HEK293 (cell line): ENCODE measurements around the gene MEI1.

Experiments used
- GLI2 ChIP-seq: fragments of 450-650 bp; formaldehyde crosslinking; IDR thresholded peaks from 2 replicates; pipeline ENCODE4; 2017; ENCODE audit warnings: missing biosample characterization, missing genetic modification characterization, low read depth, borderline replicate concordance
- HOXC10 ChIP-seq: sonication (generic); formaldehyde crosslinking; IDR thresholded peaks from 2 replicates; pipeline ENCODE4 v1.8.1; 2023; ENCODE audit warnings: mild to moderate bottlenecking, missing genetic modification reagents
- RBAK ChIP-seq: fragments of 450-650 bp; formaldehyde crosslinking; IDR thresholded peaks from 2 replicates; pipeline ENCODE4 v1.5.1; 2016; ENCODE audit warnings: missing biosample characterization, missing genetic modification characterization
- SP3 ChIP-seq: fragments of 450-650 bp; formaldehyde crosslinking; IDR thresholded peaks from 2 replicates; pipeline ENCODE4 v1.5.1; 2016; ENCODE audit warnings: missing biosample characterization, missing genetic modification characterization
- ZBTB17 ChIP-seq: fragments of 450-650 bp; formaldehyde crosslinking; IDR thresholded peaks from 2 replicates; pipeline ENCODE4 v1.5.1; 2016; ENCODE audit warnings: missing biosample characterization, missing genetic modification characterization
- ZBTB8A ChIP-seq: fragments of 450-650 bp; formaldehyde crosslinking; IDR thresholded peaks from 2 replicates; pipeline ENCODE4 v1.5.1; 2016; ENCODE audit warnings: missing biosample characterization, missing genetic modification characterization
- ZFHX2 ChIP-seq: fragments of 450-650 bp; formaldehyde crosslinking; conservative IDR thresholded peaks from 2 replicates; pipeline ENCODE4 v1.5.1; 2016; ENCODE audit warnings: missing biosample characterization, missing genetic modification characterization
- ZIC2 ChIP-seq: fragments of 450-650 bp; formaldehyde crosslinking; IDR thresholded peaks from 2 replicates; pipeline ENCODE4 v1.5.1; 2016; ENCODE audit warnings: missing biosample characterization, missing genetic modification characterization
- ZNF16 ChIP-seq: fragments of 450-650 bp; formaldehyde crosslinking; IDR thresholded peaks from 2 replicates; pipeline ENCODE4 v1.5.1; 2016; ENCODE audit warnings: low read depth, missing biosample characterization, missing genetic modification characterization
- ZNF202 ChIP-seq: fragments of 450-650 bp; formaldehyde crosslinking; IDR thresholded peaks from 2 replicates; pipeline ENCODE4 v1.5.1; 2016; ENCODE audit warnings: missing biosample characterization, missing genetic modification characterization, borderline replicate concordance
- ZNF214 ChIP-seq: fragments of 450-650 bp; formaldehyde crosslinking; IDR thresholded peaks from 2 replicates; pipeline ENCODE4 v1.5.1; 2017; ENCODE audit warnings: missing biosample characterization, mild to moderate bottlenecking, missing genetic modification characterization, borderline replicate concordance
- ZNF266 ChIP-seq: fragments of 450-650 bp; formaldehyde crosslinking; IDR thresholded peaks from 2 replicates; pipeline ENCODE4 v1.5.1; 2016; ENCODE audit warnings: missing biosample characterization, missing genetic modification characterization, low read depth
- ZNF302 ChIP-seq: fragments of 450-650 bp; formaldehyde crosslinking; IDR thresholded peaks from 2 replicates; pipeline ENCODE4 v1.5.1; 2016; ENCODE audit warnings: missing biosample characterization, missing genetic modification characterization, low read depth
- ZNF311 ChIP-seq: fragments of 450-650 bp; formaldehyde crosslinking; IDR thresholded peaks from 2 replicates; pipeline ENCODE4 v1.5.1; 2017; ENCODE audit warnings: missing biosample characterization, missing genetic modification characterization, borderline replicate concordance
- ZNF391 ChIP-seq: fragments of 450-650 bp; formaldehyde crosslinking; IDR thresholded peaks from 2 replicates; pipeline ENCODE4 v1.5.1; 2016; ENCODE audit warnings: low read depth, missing biosample characterization, missing genetic modification characterization, borderline replicate concordance
- ZNF433 ChIP-seq: fragments of 450-650 bp; formaldehyde crosslinking; IDR thresholded peaks from 2 replicates; pipeline ENCODE4 v1.5.1; 2016; ENCODE audit warnings: missing biosample characterization, missing genetic modification characterization, low read depth
- ZNF501 ChIP-seq: fragments of 450-650 bp; formaldehyde crosslinking; IDR thresholded peaks from 2 replicates; pipeline ENCODE4 v1.5.1; 2016; ENCODE audit warnings: missing biosample characterization, missing genetic modification characterization
- ZNF521 ChIP-seq: fragments of 450-650 bp; formaldehyde crosslinking; IDR thresholded peaks from 2 replicates; pipeline ENCODE4 v1.5.1; 2017; ENCODE audit warnings: missing biosample characterization, mild to moderate bottlenecking, missing genetic modification characterization
- ZNF529 ChIP-seq: fragments of 450-650 bp; formaldehyde crosslinking; IDR thresholded peaks from 2 replicates; pipeline ENCODE4 v1.5.1; 2017; ENCODE audit warnings: missing genetic modification characterization, missing biosample characterization; ENCODE audit not compliant: insufficient replicate concordance
- ZNF561 ChIP-seq: fragments of 450-650 bp; IDR thresholded peaks from 2 replicates; pipeline ENCODE4 v1.5.1; 2018; ENCODE audit warnings: missing biosample characterization, missing genetic modification characterization, borderline replicate concordance
- ZNF600 ChIP-seq: fragments of 450-650 bp; formaldehyde crosslinking; IDR thresholded peaks from 2 replicates; pipeline ENCODE4 v1.5.1; 2016; ENCODE audit warnings: missing biosample characterization, missing genetic modification characterization
- ZNF623 ChIP-seq: fragments of 450-650 bp; formaldehyde crosslinking; IDR thresholded peaks from 2 replicates; pipeline ENCODE4 v1.5.1; 2016; ENCODE audit warnings: missing biosample characterization, missing genetic modification characterization
- ZNF626 ChIP-seq: fragments of 450-650 bp; sonication (Bioruptor Pico); formaldehyde crosslinking; IDR thresholded peaks from 2 replicates; pipeline ENCODE4 v1.5.1; 2018; ENCODE audit warnings: missing biosample characterization, missing genetic modification characterization, inconsistent platforms
- ZNF629 ChIP-seq: fragments of 450-650 bp; formaldehyde crosslinking; IDR thresholded peaks from 2 replicates; pipeline ENCODE4 v1.5.1; 2017; ENCODE audit warnings: missing biosample characterization, missing genetic modification characterization
- ZNF658 ChIP-seq: fragments of 450-650 bp; formaldehyde crosslinking; IDR thresholded peaks from 2 replicates; pipeline ENCODE4; 2016; ENCODE audit warnings: missing biosample characterization, missing genetic modification characterization
- ZNF677 ChIP-seq: fragments of 450-650 bp; IDR thresholded peaks from 2 replicates; pipeline ENCODE4 v1.5.0; 2018; ENCODE audit warnings: missing biosample characterization, mild to moderate bottlenecking, missing genetic modification characterization, moderate library complexity
- ZNF747 ChIP-seq: fragments of 450-650 bp; formaldehyde crosslinking; IDR thresholded peaks from 2 replicates; pipeline ENCODE4 v1.5.1; 2016; ENCODE audit warnings: missing biosample characterization, missing genetic modification characterization
- ZNF776 ChIP-seq: fragments of 450-650 bp; formaldehyde crosslinking; IDR thresholded peaks from 2 replicates; pipeline ENCODE4 v1.5.0; 2017; ENCODE audit warnings: missing biosample characterization, missing genetic modification characterization, borderline replicate concordance
- TF ChIP-seq, protein P1 (sequence below): fragments of 450-650 bp; formaldehyde crosslinking; IDR thresholded peaks from 2 replicates; pipeline ENCODE4 v1.5.1; 2016; ENCODE audit warnings: missing biosample characterization, missing genetic modification characterization
- TF ChIP-seq, protein P2 (sequence below): fragments of 450-650 bp; formaldehyde crosslinking; IDR thresholded peaks from 2 replicates; pipeline ENCODE4 v1.5.1; 2017; ENCODE audit warnings: missing biosample characterization, missing genetic modification characterization
- TF ChIP-seq, protein P3 (sequence below): fragments of 450-650 bp; formaldehyde crosslinking; IDR thresholded peaks from 2 replicates; pipeline ENCODE4 v1.5.1; 2016; ENCODE audit warnings: missing biosample characterization, missing genetic modification characterization
- TF ChIP-seq, protein P4 (sequence below): fragments of 450-650 bp; formaldehyde crosslinking; IDR thresholded peaks from 2 replicates; pipeline ENCODE4 v1.5.1; 2017; ENCODE audit warnings: missing biosample characterization, mild to moderate bottlenecking, missing genetic modification characterization, moderate library complexity

The MEI1 gene

DNA sequence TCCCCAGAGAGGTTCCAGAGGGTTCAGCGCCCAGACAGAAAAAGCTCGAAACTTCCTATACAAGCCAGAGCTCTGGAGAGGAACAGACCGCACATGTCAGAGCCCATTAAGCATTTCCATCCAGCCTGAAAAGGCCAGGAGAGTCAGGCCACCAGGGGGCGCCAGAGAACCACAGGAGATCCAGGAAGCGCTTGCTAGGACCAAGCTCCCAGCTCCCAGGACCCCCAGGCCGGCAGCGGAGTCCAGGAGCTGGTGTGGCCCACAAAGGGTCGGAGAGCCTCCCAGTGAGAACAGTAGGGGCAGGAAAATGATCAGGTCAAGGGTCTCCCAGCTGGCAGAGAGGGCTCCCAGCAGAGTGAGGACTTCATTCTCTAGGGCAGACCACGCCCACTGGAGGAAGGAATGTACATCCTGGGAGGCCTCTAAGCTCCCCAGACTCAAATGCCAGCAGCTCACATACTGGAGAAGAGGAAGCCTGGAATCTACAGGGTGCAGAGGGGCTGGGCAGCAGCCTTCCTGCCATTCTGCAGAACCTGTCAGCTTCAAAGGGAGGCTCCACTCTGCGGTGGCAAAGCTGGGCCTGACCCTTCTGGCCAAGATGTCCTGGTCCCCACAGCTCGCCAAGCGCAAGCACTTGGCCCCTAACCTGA lies 2.1 kb upstream of the MEI1 start (continued):
- TF ChIP-seq, protein P1, sequence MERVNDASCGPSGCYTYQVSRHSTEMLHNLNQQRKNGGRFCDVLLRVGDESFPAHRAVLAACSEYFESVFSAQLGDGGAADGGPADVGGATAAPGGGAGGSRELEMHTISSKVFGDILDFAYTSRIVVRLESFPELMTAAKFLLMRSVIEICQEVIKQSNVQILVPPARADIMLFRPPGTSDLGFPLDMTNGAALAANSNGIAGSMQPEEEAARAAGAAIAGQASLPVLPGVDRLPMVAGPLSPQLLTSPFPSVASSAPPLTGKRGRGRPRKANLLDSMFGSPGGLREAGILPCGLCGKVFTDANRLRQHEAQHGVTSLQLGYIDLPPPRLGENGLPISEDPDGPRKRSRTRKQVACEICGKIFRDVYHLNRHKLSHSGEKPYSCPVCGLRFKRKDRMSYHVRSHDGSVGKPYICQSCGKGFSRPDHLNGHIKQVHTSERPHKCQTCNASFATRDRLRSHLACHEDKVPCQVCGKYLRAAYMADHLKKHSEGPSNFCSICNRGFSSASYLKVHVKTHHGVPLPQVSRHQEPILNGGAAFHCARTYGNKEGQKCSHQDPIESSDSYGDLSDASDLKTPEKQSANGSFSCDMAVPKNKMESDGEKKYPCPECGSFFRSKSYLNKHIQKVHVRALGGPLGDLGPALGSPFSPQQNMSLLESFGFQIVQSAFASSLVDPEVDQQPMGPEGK (tag by site-specific recombination) = peak; percentile 19; the same call in 1 of the 2 replicates
- TF ChIP-seq ZNF658 (tag by site-specific recombination) (no peak), ZNF266 (tag by site-specific recombination) (no peak), ZNF529 (tag by site-specific recombination) (no peak), HOXC10 (CRISPR knock-in tag) (0 out of 2 replicates have a peak, but pooled peaks have one; percentile 53), ZNF521 (no peak), ZFHX2 (tag by site-specific recombination) (no peak), GLI2 (tag by site-specific recombination) (no peak), ZBTB8A (tag by site-specific recombination) (no peak), SP3 (tag by site-specific recombination) (no peak), ZNF302 (no peak), ZNF776 (tag by site-specific recombination) (no peak), ZNF747 (tag by site-specific recombination) (no peak), ZNF501 (tag by site-specific recombination) (no peak), ZIC2 (tag by site-specific recombination) (peak; percentile 85), RBAK (tag by site-specific recombination) (no peak), ZBTB17 (tag by site-specific recombination) (peak; percentile 43; the same call in 1 of the 2 replicates), ZNF623 (no peak), ZNF311 (no peak), ZNF391 (tag by site-specific recombination) (no peak), ZNF629 (tag by site-specific recombination) (0 out of 2 replicates have a peak, but pooled peaks have one; percentile 12), ZNF626 (no peak), ZNF600 (tag by site-specific recombination) (no peak), ZNF214 (tag by site-specific recombination) (no peak), ZNF16 (tag by site-specific recombination) (no peak), ZNF677 (tag by site-specific recombination) (no peak), ZNF433 (no peak), ZNF202 (tag by site-specific recombination) (no peak), ZNF561 (tag by site-specific recombination) (no peak)
- TF ChIP-seq, protein P2, sequence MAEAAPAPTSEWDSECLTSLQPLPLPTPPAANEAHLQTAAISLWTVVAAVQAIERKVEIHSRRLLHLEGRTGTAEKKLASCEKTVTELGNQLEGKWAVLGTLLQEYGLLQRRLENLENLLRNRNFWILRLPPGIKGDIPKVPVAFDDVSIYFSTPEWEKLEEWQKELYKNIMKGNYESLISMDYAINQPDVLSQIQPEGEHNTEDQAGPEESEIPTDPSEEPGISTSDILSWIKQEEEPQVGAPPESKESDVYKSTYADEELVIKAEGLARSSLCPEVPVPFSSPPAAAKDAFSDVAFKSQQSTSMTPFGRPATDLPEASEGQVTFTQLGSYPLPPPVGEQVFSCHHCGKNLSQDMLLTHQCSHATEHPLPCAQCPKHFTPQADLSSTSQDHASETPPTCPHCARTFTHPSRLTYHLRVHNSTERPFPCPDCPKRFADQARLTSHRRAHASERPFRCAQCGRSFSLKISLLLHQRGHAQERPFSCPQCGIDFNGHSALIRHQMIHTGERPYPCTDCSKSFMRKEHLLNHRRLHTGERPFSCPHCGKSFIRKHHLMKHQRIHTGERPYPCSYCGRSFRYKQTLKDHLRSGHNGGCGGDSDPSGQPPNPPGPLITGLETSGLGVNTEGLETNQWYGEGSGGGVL = no peak
- TF ChIP-seq, protein P3, sequence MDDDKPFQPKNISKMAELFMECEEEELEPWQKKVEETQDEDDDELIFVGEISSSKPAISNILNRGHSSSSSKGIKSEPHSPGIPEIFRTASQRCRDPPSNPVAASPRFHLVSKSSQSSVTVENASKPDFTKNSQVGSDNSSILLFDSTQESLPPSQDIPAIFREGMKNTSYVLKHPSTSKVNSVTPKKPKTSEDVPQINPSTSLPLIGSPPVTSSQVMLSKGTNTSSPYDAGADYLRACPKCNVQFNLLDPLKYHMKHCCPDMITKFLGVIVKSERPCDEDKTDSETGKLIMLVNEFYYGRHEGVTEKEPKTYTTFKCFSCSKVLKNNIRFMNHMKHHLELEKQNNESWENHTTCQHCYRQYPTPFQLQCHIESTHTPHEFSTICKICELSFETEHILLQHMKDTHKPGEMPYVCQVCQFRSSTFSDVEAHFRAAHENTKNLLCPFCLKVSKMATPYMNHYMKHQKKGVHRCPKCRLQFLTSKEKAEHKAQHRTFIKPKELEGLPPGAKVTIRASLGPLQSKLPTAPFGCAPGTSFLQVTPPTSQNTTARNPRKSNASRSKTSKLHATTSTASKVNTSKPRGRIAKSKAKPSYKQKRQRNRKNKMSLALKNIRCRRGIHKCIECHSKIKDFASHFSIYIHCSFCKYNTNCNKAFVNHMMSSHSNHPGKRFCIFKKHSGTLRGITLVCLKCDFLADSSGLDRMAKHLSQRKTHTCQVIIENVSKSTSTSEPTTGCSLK (tag by site-specific recombination) = no peak
- TF ChIP-seq, protein P4, sequence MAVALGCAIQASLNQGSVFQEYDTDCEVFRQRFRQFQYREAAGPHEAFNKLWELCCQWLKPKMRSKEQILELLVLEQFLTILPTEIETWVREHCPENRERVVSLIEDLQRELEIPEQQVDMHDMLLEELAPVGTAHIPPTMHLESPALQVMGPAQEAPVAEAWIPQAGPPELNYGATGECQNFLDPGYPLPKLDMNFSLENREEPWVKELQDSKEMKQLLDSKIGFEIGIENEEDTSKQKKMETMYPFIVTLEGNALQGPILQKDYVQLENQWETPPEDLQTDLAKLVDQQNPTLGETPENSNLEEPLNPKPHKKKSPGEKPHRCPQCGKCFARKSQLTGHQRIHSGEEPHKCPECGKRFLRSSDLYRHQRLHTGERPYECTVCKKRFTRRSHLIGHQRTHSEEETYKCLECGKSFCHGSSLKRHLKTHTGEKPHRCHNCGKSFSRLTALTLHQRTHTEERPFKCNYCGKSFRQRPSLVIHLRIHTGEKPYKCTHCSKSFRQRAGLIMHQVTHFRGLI (tag by site-specific recombination) = no peak
